Measurements from ENCODE around the gene ZNF740.
"Not testable (repeated sequence)": the region's sequence is repeated elsewhere in the genome, so short reads cannot be mapped to it uniquely, and the experiment has no call there.

ZNF740 gene

DNA sequence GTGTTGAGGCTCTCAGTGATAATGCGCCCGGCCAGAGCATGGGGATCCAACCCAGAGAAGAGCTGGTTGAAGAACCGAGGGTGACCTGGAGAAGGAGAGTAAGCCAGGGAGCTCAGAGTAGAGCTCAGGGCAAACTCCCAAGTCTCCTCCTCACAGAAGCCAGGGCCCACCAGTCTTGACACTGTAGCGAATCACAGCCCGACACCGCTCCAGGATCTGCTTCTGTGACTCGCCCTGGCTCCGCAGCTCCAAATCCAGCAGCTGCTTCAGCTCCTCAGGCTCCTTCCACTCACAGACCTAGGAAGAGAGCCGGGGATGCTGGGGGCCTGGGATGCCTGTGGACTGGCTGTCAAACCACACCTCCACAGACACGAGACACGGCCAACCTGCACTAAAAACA is 8.2 kb upstream of the ZNF740 start:
- DNase-seq = no peak

DNA sequence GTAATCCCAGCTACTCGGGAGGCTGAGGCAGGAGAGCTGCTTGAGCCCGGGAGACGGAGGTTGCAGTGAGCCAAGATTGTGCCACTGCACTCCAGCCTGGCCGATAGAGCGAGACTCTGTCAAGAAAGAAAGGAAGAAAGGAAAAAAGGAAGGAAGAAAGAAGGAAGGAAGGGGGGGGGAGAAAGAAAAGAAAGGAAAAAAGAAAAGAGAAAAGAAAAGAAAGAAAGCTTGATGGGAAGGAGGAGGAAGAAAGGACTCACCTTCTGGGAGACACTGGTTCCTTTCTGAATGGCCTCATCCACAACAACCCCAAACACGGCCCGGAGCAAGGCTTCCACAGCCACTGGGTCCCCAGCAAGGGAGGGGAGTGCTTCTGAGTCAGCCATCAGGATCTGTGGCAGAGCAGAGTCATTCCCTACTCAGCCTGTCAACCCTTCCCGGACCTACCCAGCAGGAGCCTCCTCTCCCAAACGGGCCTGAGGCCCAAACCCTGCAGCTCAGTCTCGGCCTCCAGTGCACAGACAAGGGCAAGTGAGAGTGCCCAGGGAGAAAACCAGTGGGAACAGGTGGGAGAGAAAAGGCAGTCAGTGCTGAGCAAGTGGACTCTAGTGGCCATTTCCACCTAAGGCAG is 7.3 kb upstream of the ZNF740 start:
- DNase-seq = no peak

DNA sequence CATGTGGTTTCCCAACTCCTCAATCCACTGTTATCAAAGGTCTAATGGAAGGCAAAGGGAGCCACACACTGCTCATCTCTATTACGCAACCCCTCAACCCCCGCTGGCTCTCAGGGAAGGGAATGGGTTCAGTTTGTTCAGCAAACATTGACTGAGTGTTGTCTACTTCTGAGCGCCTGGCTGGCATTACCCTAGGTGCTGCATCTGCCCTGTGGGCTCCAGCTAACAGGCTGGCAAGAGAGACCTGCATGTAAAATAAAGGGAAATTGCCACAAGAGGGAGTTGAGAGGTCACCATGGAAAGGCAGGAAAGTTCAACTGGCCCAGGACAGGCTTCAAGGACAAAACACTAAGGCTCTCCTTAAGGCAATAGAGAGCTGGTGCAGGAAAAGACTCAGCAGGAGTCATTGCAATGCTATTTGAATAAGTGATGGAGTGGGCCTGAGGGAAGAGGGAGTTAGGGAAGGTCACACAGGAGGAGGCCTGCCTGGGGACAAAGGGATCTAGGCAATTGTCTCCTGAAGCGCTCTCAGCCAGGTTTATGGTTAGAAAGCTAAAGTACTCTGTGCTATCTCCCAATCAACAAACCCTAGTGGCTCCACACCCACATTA is 5.5 kb upstream of the ZNF740 start:
- no peak for DNase-seq

DNA sequence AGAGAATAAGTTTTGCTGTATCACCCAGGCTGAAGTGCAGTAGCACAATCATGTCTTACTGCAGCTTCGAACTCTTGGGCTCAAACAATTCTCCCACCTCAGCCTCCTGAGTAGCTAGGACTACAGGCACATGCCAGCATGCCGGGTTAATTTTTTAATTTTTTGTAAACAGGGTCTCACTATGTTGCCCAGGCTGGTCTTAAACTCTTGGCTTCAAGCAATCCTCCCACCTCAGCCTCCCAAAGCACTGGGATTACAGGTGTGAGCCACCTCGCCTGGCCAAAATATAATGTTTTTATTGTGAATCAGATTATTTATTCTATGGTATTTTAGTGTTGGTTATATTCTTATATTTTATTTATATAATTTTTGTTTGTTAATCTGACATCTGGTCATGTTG is 3.8 kb upstream of the ZNF740 start:
- no peak for DNase-seq

DNA sequence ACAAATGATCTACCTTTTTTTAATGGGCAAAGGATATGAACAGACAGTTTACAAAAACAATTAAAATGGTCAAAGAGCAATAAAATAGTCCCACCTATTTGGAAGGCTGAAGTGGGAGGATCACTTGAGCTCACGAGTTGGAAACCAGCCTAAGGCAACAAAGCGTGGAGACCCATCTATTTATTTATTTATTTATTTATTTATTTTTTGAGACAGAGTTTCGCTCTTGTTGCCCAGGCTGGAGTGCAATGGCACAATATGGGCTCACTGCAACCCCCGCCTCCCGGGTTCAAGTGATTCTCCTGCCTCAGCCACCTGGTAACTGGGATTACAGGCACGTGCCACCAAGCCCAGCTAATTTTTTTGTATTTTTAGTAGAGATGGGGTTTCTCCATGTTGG is 3.1 kb upstream of the ZNF740 start:
- DNase-seq = not testable (repeated sequence)

DNA sequence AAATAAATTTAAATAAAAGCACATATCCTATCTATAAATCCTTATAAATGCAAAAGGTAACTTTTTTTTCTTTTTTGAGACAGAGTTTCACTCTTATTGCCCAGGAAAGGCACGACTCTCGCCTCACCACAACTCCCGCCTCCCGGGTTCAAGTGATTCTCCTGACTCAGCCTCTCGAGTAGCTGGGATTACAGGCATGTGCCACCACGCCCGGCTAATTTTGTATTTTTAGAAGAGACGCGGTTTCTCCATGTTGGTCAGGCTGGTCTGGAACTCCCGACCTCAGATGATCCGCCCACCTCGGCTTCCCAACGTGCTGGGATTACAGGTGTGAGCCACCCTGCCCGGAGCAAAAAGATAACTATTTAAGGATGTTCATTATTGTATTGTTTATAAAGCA is 1.7 kb upstream of the ZNF740 start:
- not testable (repeated sequence) for DNase-seq

DNA sequence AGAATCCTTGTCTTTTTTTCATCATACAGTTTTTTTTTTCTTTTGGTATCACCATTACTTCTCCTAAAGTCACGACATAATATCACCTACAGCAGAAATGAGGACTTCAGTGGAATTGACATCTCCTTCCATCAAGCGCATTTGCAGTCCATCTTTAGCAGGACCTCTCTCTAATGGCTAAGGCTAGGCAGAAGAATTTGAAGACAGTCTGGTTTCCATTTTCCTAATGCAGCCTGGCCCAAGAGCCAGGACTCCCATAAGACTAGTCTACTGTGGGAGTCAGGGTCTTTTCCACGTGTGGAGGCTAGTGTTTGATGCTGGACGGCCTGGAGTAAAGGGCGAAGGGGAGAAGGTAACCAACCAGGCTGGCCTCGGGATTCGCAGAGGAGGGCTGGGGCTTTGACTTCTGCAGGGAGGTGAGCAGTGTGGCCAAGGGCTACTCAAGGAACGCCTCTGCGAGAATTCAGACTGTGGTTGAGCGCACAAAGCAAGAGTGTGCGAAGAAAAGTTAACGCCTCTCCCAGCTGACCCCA is 769 bp upstream of the ZNF740 start:
- peak in 9 of 58 donors; percentile 41 to 67 (median 58) for DNase-seq

DNA sequence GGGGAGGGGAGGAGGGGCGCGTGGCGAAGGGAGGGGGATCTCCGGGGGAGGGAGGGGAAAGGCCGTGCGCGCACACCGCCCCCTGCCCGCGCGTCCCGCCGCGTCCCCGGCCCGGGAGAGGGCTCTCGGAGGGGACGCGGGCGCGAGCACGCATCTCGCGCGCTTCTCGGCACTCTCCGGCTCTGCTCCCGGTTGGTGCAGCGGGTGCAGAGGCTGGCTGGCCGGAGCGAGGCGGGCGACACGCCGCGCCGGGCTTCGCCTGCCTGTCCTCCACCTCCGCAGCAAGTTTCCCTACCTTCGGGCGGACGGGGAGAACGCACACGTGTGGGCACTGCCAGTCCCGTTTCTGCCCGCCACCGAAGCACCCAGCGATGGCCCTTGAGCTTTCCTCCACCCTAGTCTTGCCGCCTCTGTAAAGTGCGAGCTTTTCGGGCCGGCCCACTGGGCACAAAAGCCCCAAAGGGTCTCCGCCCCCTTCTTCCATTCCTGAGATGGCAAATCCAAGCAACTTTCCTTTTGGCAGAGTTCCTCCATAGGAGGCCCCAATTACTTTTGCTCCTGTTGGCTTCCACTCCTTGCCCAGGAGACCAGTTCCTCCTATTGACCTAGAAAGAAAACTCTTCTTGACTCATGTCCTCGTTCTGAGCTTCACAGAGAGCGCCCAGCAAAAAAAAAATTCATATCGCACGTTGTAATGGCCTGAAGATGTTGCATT is 566 bp downstream of the ZNF740 start:
- peak in 39 of 58 donors; percentile 47 to 93 (median 82) for DNase-seq

DNA sequence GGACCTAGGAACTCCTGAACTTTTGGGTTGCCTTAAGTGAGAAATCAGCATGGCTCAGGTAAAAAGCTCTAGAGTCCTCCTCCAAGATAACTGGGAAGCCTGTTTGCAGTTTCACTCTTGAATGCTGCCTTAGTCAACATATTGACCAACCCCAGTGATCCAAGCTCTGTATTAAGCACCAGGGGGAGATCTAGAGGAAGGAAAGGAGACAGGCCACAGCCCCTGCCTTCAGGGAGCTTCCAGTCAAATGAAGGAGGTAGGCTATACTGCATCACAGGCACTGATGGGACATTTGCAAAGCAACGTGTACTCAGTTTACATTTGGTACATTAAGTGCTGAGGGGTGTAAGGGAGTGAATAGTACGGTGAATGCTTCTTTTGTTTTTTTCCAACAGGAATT is 1.4 kb downstream of the ZNF740 start:
- no peak for DNase-seq

DNA sequence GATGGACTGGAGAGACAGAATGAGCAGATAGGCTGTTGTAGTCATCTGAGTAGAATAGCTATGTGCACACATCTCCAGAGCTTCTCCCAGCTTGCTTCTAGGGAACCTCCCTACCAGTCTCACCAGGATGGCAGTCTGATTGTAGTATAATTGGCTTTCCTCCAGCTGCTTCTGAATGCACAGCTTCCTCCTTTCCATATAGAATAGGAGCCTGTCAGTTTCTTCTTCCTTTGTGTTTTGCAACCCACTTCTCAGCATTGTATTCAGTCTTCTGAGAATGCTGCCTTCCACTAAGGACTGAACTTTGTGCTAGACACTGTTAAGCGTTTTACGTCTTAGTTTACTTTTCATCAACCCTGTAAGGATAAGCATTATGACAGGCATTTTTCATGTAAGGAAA is 2.4 kb downstream of the ZNF740 start:
- no peak for DNase-seq

DNA sequence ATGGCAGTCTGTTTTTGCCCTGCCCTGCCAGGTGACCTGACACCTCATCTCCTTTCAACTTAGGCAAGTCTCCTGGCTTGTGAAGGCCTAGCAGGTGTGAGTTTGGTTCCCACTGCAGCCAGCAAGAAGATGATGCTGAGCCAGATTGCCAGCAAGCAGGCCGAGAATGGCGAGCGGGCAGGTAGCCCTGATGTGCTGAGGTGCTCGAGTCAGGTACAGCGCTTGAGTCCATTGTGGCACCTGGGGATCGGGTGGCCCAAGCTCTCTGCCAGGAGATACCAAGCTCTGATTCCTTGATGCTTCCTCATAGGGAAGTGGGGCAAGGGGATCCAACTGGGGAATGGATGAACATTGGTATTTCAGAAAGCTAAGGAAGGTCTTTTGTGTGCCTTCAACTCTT is 4.3 kb downstream of the ZNF740 start:
- DNase-seq = no peak

DNA sequence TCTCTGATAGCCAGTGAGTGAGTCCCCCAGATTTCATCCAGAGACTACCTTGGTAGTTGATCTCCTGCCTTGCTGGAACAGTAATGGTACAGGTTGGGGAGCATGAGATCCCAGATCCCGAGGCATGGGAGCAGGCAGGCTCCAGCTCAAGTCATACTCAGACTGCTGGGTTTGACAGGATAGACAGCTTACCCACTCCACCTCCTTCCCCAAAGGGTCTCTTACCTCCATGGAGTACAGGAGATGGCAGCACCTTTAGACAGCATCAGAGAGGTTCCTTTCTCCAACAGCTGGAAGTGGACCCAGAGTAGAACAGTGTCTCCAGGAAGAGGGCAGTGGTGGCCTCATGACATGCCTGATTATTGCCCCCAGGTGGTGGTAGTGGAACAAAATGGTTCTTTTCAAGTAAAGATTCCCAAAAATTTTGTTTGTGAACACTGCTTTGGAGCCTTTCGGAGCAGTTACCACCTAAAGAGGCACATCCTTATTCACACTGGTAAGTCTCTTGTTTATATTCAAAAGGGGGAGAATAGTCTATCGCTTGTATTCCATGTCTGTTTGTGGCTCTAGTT is 5.1 kb downstream of the ZNF740 start:
- no peak for DNase-seq

DNA sequence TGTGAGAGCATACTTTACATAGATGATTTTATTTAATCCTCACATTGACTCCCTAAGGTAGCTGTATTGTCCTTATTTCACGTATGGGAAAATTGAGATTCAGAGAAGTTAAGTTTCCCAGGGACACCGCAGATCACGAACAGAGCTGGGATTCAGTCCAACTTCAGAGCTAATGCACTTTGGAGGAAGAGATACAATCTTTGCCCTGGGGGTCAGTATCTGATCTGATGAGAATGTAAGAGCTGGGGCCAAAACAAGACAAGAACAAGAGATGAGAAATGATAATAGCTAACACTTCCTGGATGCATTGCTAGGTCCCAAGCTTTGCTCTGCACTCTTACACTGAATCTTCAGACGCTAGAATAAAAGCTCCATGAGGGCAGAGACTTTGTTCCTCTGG is 6.2 kb downstream of the ZNF740 start:
- no peak for DNase-seq

DNA sequence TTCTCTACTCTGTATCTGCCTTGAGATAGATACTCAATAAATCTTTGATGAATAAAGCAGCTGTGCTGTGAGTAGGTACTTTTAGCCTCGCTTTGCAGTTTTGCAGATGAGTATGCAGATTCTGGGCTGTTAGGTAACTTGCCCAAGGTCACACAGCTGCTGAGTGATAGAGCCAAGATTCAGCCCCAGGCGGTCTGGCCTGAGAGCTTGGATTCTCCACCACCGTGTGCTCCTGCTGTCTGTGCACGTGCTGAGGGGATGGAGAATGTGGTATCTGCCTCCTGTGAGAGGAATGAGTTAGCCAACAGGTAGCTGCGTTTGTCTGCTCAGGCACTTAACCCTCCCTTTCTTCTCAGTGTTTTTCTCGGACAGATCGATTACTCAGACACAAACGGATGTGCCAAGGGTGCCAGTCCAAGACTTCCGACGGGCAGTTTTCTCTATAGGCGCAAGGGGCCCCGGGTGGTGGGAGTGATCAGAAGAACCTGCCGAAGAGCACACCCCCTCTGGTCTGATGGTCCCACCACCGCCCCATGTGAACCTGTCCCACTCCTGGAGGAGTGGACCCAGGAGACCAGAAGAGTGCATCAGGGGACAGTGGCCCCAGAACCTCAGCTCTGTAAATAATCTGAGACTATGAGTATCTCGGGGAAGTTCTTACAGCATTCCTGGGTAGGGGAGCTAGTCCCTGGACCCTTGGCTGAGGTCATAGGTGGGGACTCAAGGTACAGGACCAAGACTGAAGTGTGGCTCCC is 6.8 kb downstream of the ZNF740 start:
- DNase-seq = no peak

DNA sequence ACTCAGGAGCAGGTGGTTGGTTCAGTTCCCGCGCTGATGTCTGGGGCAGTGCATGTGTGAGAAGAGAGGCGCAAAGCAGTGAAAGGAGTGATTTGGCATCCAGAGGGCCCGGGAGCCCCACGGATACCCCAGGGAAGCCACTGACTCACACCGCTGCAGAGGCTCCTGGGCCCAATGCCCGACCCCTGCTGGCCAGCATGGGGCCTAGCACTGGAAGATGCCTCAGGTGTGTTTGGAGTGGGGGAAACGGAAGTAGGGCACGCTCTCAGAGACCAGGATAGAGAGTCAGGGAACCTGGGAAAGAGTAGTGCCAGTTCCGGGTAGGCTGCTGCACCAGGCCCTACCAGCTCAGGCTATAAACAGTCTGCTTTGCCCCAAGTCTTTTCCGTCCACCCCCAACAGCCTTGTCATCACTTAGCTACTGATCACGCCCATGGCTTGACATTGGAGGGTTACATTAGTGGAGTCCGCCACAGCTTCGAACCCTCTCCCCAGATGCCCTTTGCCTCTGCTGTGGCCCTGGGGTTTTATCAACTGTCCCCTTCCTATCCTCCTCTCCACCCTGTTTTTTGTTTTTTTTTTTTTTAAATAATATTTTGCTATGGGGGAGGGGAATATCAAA is 9.7 kb downstream of the ZNF740 start:
- peak in 3 of 58 donors; percentile 8 to 15 (median 10) for DNase-seq

DNA sequence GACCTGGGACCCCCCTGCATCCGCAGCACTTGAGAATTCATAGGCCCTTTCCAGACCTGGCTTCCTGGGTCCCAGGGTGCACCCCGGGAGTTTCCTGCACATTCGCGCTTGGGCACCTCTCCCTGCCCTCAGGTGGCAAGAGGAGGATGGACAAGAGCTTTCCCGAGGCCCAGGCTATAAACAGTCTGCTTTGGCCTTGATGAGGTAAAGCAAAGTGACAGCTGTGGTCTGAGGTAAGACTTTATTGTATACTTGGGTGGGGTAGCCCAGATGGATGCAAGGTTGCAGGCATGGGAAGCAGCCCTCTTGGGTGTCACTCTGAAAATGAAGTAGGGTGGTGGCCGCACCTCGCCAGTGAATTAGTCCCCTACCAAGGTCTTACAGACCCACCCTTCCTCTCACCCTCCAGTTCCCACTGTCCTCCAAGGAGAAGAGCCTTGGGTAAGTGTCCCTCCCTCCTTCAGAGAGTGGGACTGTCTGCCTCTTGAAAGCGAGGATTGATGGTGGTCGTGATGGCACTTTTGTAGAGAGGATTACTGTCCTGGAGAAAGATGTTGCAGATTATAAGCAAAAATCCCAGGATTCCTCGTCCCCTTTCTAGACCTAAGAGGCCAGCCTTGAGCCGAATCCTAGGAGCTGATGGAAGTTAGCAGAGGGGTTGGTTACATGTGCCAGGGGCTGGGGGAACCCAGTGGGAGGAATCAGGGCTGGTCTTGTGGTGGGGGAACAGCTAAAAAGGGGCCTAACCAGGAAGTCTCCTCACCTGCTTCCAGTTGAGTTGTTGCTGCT is 10.8 kb downstream of the ZNF740 start:
- no peak for DNase-seq

DNA sequence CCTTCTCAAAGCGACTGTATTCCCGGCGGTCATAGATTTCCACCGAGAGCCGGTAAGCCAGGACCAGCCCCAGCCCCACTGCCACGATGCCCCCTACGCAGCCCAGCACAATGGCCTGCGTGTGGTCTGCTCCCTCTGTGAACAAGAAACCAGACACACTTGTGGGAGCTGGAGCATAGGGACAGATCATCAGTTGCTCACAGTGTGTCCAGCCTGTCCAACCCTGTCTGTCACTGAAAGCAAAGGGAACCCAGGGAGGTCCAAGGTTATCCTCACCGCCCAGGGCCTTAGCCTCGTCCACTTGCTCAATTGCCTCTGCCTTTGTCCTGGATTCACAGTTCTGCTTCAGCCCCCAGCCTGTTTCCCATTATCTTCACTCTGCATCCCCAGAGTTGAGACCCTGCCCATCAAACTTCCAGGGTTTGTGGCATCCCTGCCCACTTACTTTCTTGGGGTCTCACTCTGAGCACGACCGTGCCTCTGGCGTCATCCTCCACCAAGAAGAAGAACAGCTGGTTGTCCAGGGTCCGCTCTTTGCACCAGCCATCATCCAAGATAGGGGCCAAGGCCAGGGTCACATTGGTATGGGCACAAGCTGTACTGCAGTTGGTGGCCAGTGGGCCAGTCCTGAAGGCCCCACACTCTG is 11.5 kb downstream of the ZNF740 start:
- DNase-seq = no peak

DNA sequence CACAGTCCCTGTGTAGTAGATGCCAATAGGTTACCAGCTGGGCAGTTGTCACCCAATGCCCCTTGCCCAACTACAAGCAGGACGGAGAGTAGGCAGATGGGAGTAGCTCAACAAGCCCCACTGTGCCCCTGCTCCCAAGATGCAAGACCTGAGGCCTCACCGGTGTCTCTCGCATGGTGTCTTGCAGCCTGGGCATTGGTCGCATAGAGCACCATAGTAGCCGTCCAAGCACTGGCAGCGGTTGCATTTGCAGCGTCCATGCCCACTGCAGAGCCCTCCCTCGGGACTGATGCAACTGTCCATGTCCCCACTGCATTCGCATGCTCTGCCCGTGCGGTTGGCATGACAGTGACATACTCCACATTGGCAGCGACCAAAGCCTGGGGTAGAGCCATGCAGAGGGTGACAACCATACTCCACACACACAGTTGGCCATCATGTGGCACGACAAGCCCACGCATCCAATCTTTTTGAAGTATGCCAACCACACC is 12.1 kb downstream of the ZNF740 start:
- DNase-seq = no peak

DNA sequence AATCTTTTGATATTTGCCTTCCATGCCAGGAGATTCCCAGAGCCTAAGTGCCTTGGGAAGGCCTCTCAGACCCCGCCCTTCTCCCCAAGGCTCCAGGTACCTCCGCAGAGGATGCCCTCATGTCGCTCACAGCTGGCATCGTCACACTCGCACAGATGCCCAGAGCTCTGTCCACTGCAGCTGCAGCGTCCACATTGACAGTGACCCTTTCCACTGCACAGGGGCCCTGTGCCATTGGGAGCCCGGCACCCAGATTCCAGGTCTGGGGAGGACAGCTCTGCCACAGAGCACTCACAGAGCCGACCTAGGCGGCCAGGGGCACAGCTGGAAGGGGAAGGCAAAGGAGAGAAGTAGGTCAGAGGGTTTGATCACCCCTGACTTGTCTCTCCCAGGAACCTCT is 12.5 kb downstream of the ZNF740 start:
- DNase-seq = no peak

All from anterior cingulate cortex (tissue), 58 donors.